HTERT RPE-1 (cell line): Measurements from ENCODE around the gene NAV1.
"Not testable (repeated sequence)": the region's sequence is repeated elsewhere in the genome, so short reads cannot be mapped to it uniquely, and the experiment has no call there.

Source experiments
- in situ Hi-C: fragments of 300-500 bp; cut with MboI; formaldehyde crosslinking; loops from 4 replicates; pipeline ENCODE4 v1.14.3; 2020; ENCODE audit warnings: low sequenced_read_pairs

Gene NAV1

GRCh38 chr1:201538612-201539551 is at the start of gene NAV1:
TSS of gene NAV1 (plus strand) at chr1:201539127. CDS start at chr1:201622885, 83,758 bp downstream.
- in situ Hi-C loops, result no loop called here

DNA sequence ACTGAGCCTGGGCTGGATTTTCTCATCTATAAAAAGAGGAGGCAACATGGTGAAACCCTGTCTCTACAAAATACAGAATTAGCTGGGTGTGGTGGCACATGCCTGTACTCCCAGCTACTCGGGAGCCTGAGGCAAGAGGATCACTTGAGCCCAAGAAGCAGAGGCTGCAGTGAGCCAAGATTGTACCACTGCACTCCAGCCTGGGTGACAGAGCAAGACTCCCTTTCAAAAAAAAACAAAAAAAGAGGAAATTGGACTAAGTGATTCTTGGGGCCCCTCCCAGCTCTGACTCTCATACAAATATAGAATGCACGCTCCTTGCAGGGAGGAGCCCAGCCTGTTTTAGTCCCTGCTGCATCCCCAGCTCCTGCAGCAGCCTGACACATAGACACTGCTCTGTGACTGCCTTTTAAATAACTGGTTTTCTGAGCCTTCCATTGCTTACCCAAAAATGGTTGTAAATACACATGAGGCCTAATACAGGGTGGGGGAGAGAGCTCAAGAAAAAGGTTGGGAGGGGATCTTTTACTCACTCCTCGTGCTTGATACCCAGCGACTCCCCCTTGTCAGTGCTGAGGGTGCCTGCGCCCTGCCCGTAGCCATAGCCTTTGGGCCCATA is 49.2 kb upstream of the NAV1 start:
- in situ Hi-C loops, result no loop called here

DNA sequence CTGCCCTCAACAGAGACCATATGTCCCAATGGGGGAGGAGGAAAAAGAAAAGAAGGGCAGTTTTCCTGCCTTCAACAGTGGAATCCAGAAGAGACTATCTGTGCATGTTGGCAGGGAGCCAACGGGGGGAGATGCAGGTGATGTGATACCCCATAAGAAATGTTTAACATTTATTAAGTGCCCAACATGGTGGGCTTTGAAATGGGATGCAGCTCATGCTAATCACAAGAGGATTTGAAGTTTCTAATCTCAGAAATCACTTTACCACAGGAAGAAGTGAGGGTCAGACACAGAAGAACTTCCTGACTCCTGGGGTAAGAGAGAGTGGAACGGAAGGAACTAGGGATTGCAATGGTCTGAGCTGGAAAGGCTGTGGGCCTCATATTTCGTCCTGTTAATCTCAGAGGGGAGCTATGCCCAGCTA is 48.2 kb upstream of the NAV1 start:
- in situ Hi-C loops, result no loop called here

DNA sequence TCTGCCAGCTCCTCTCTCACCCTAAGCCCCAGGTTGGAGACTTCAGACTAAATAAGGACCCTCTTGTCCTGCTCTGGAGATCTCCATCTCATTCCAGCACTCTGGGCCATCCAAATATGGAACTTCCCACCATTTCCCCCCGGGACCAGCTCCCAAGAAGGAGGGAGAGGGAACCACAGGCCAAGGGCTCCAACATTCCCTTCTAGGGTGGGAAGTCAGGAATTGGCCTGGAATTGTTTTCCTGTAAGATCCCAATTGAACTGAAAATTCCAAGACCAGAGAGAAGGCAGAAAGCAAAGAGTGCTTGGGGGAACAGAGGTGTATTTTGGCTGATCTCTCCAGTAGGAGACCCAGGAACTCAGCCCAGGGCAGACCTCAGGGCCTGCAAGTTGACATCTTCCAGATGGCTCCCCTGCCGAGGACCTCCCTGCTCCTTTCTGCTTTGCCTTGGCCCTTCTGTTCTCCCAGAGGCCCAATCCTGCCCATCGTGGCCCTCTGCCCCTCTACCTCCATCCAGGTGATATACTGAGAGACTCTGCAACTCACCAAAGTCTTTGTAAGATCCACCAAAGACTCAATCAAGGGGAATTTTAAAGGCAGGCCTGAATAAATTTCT is 46.9 kb upstream of the NAV1 start:
- in situ Hi-C loops, result no loop called here

DNA sequence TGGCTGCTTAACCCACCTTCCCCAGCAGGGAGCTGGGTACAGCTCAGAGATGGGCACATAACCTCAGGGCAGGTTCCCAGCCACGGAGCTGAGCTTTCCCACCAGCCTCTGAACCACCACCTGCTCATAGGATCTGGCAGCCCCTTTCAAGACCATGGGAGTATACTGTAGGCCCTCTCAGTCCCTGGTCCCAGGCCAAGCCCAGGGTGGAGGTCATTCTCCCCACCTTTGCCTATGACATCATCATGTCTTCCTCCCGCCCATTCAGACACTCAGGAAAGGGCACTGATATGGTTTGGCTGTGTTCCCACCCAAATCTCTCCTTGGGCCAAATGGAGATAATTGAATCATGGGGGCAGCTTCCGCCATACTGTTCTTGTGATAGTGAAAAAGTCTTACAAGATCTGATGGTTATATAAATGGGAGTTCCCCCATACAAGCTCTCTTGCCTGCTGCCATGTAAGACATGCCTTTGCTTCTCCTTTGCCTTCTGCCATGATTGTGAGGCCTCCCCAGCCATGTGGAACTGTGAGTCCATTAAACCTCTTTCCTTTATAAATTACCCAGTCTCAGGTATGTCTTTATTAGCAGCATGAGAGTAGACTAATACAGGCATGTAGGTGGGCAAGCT is 45.8 kb upstream of the NAV1 start:
- in situ Hi-C loops, result not testable (repeated sequence)

DNA sequence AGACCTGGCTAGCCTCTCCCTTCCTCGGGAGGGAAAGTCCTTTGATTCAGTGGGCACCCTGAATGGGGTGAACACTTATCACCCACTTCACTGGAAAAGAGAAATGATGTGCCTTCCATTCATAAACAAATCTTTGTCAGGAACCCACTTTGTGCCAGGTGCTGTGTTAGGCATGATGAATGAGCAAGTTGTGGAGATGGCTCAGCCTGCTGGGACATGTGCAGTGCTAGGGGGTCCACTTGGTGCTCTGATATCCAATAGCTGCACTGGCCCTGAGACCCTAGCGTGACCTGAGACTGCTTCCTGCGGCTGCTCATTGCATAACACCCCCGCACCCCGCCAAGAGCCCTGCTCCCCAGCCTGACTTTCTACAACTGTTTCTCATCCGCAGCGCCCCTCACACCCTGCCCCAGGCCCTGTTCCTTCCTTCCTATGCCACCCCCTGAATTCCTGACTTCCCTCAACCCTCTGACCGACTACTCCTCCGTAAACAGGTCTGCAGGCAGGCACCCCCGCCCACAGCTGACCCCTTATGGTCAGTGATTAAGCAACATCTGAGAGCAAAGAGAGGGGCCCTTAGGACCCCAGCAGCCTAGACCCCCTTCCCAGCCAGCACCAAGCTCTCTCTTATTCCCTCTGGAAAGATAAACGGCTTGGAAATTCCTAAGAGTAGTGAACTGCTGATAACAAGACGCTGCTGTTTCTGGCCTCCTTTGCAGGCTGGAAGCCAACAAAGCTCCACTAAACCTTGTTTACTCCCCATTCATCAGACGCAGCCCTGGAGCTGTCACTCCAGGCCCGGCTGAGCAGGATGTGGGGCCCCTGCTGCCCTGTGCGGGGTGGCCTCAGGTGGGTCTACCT is 44.9 kb upstream of the NAV1 start:
- in situ Hi-C loops, result no loop called here

DNA sequence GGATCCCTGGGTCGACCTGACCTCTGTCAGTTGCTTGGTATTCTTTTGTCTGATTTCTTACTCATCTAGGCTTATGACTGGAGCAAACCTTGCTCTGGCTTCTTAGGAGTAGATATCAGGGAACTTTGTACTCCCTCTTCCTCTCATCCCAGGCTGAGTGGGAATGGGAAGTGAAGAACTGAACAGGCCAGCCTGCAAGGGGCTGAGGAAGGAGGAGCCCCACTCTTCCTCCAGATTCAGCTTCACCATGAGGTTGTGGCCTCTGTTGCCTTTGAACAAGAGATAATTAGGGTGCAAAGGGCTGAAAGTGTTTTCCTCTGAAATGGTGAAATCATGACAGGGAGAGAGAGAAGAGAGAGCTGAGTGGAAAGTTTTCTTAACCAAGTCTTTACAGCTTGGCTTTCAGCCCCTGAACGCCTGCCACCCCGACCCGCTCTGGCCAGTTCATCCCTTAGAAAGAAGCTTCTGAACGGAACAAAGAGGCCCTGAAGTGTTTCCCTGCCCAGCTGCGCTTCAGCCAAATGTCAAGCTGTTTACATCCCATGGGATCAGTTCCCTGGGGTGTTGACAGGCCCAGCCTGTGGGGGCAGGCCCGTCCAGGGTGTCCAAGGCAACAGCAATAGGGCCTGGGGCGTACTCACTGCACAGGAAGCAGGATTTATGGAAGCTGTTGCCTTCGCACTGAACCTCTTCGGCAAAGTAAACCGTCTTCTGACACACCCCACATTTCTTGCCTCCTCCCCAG is 43.2 kb upstream of the NAV1 start:
- in situ Hi-C loops, result no loop called here

DNA sequence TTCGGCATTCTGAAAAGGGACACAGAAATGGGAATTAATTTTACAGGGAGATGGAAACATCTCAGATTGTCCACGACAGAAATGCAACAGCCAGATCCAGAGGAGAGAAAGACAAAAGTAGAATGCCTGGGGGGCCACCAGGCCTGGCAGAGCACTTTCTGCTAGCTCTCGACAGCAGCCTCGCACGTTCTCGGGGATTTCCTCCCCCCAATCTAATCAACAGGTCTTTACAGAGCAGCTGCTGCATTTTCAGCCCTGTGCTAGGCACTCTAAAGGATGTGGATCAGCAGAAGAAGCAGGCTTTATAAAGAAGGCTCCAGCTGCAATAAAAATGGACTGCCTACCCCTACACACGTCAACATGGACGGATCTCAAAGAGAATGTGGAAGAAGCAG is 42.6 kb upstream of the NAV1 start:
- in situ Hi-C loops, result no loop called here

- in situ Hi-C loops, result no loop called here
Observed at GRCh38 chr1:201497935-201498509, 40.9 kb upstream of the NAV1 start.

GRCh38 chr1:201498621-201499020 is 40.3 kb upstream of the NAV1 start:
- in situ Hi-C loops, result no loop called here

- in situ Hi-C loops, result no loop called here
Observed at GRCh38 chr1:201499191-201499590, 39.7 kb upstream of the NAV1 start.

GRCh38 chr1:201499795-201500669 is 38.9 kb upstream of the NAV1 start:
- in situ Hi-C loops, result no loop called here

DNA sequence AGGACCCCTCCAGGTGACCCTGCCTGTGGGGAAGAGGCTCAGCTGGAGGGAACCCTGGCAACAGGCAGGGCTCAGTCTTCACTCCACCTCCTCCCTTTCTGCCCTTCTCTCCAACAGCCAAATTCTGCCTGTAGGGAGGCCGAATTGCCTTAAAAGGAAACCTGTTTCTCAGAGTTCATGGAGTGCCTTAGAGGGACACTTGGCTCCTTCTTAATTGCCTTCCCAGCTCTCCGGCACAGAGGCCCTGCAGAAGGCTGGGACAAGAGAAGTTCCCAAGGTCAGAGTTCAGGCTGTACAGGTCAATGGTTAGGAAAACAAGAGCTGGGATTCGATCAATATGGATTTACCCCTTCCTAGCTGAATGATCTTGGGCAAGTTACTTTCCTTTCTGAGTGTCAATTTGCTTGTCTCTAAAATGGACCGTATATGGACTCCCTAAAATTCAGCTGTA is 38.2 kb upstream of the NAV1 start:
- in situ Hi-C loops, result no loop called here

DNA sequence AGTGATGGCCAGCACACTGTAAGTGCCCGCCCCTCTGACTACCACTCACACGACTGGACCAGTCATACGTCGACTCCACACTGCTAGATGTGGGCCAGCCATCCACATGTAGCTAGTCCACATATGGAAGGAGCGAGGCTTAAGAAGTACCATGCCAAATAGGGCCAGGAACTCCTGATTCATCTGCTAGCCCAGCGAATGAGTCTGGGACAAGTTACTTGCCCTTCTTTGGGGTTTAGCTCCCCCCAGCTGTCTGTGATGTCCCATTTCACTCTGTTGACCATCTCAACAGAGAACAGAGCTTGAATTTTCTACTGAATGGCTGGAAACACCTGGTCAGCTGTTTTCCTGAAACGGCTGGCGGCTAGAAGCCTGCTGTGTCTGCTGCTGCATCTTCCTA is 37.8 kb upstream of the NAV1 start:
- in situ Hi-C loops, result no loop called here

- in situ Hi-C loops, result no loop called here
Observed at GRCh38 chr1:201501812-201502510, 37.0 kb upstream of the NAV1 start.

DNA sequence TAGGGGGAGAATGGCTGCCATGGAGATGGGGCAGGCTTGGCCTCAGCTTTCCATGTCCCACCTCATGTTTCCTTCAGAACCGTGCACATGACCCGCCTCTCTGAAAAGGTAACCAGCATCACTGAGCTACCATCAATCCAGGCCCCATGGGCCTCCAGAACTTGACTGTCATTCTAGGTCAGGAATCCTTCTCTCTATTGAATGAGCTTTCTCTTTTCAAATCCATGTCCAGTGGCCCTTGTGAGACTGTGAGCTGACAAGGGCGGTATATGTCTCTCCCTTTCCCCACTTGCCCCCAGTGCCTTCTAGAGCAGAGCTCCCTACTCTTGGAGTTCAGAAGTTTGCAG is 36.4 kb upstream of the NAV1 start:
- in situ Hi-C loops, result no loop called here

DNA sequence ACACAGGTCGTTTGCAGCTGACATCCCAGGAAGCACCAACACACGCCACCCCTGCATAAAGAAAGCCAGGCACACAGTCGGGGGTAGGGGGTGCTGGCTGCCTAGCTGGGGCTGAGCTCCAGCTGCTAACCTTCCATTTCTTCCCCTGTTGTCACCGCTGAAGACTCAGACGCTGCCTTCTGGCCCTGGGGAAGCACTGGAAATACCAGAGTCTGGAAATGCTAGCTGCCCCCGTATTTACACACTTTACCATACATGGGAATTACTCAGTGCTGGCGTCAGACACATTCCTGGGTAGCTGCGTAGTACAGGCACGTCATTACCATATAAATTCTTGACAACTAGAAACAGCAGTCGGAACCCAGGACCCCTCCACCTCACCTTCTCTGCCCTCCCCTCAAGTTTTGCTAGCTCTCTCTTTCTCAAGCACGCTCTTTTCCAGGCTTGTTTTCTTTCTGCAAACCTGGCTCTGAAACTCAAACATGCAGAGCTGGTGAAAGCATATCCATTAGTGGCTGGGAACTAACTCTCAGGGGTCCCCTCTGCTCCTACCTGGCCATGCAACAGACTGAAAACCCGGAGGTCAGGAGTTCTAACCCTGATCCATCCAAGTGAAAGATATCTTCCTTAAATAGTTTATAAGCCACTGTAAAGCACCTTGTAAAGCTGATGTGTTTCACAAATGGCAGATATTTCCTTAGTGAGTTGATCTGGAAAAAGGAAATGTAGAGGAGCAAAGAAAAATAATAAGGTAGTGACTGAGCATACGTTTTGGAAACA is 35.3 kb upstream of the NAV1 start:
- in situ Hi-C loops, result no loop called here
